HepG2 (cell line): ENCODE results near the gene COG1. TPM values are rescaled to one million over a fixed set of nuclear protein-coding genes. Genes with fewer than 3 reads are reported as not detected.

Experiments
- MTA3 ChIP-seq: sonication (generic); formaldehyde crosslinking; IDR thresholded peaks from 2 replicates; pipeline ENCODE4 v1.4.0; 2020; ENCODE audit warnings: missing genetic modification reagents
- NPAS2 ChIP-seq: sonication (generic); formaldehyde crosslinking; IDR thresholded peaks from 2 replicates; pipeline ENCODE4 v1.8.0; 2022; ENCODE audit warnings: mild to moderate bottlenecking, missing genetic modification reagents, borderline replicate concordance
- SAFB2 ChIP-seq: sonication (generic); formaldehyde crosslinking; IDR thresholded peaks from 2 replicates; pipeline ENCODE4 v1.5.1; 2020; ENCODE audit warnings: missing genetic modification reagents, low read depth, mild to moderate bottlenecking, borderline replicate concordance
- SOX6 ChIP-seq, 2 experiments: fragments of 450-650 bp in 1 of 2; sonication (generic) in 1 of 2; formaldehyde crosslinking in 1 of 2; IDR thresholded peaks; 2 replicates each; pipeline versions ENCODE4 v1.4.0 to v1.6.1; 2017 to 2020; ENCODE audit warnings: antibody characterized with exemption in 1 of 2, mild to moderate bottlenecking in 1 of 2, missing genetic modification reagents in 1 of 2
- TBX2 ChIP-seq: sonication (generic); formaldehyde crosslinking; IDR thresholded peaks from 2 replicates; pipeline ENCODE4 v1.5.0; 2020; ENCODE audit warnings: missing genetic modification reagents, mild to moderate bottlenecking, borderline replicate concordance
- TMF1 ChIP-seq: sonication (generic); formaldehyde crosslinking; IDR thresholded peaks from 2 replicates; pipeline ENCODE4 v1.8.1; 2022; ENCODE audit warnings: low read depth, missing genetic modification reagents
- ZFP36L1 ChIP-seq: sonication (generic); formaldehyde crosslinking; IDR thresholded peaks from 2 replicates; pipeline ENCODE4 v1.8.0; 2022; ENCODE audit warnings: mild to moderate bottlenecking, missing genetic modification reagents, moderate library complexity
- ZFP91 ChIP-seq: sonication (generic); formaldehyde crosslinking; IDR thresholded peaks from 2 replicates; pipeline ENCODE4 v1.9.0; 2022; ENCODE audit warnings: missing genetic modification reagents, mild to moderate bottlenecking, borderline replicate concordance
- ZMAT5 ChIP-seq: sonication (generic); formaldehyde crosslinking; IDR thresholded peaks from 2 replicates; pipeline ENCODE4 v1.5.0; 2020; ENCODE audit warnings: mild to moderate bottlenecking, low read depth, missing genetic modification reagents, borderline replicate concordance
- ZNF142 ChIP-seq: sonication (generic); formaldehyde crosslinking; IDR thresholded peaks from 2 replicates; pipeline ENCODE4 v1.4.0; 2020; ENCODE audit warnings: missing genetic modification reagents
- ZNF3 ChIP-seq: IDR thresholded peaks from 2 replicates; pipeline ENCODE4 v1.7.0; 2017; ENCODE audit warnings: inconsistent platforms
- ZNF33A ChIP-seq: sonication (generic); formaldehyde crosslinking; IDR thresholded peaks from 2 replicates; pipeline ENCODE4 v1.5.1; 2020; ENCODE audit warnings: missing genetic modification reagents, mild to moderate bottlenecking, moderate library complexity, borderline replicate concordance
- ZNF761 ChIP-seq: sonication (generic); formaldehyde crosslinking; conservative IDR thresholded peaks from 2 replicates; pipeline ENCODE4 v1.4.0; 2020; ENCODE audit warnings: mild to moderate bottlenecking, missing genetic modification reagents
- ZNF850 ChIP-seq: sonication (generic); formaldehyde crosslinking; conservative IDR thresholded peaks from 2 replicates; pipeline ENCODE4 v1.9.0; 2021; ENCODE audit warnings: mild to moderate bottlenecking, missing genetic modification reagents
- polyA plus RNA-seq, 8 experiments: library from polyadenylated mRNA; depleted of rRNA in 3 of 8; stranded (reverse) in 7 of 8; unstranded in 1 of 8; fragments of >200 nt; fragmentation: Illumina TruSeq in 4 of 8; extraction: Trizol in 4 of 8; gene quantifications; 2 replicates each; pipeline versions ENCODE4 v1.2.1 to v1.2.3, GENCODE V29; 2011 to 2016; ENCODE audit warnings: low read depth in 4 of 8, missing spikeins in 1 of 8, mixed read lengths in 1 of 8; ENCODE audit not compliant: insufficient read depth in 1 of 8
- total RNA-seq, 5 experiments: library from RNA; depleted of rRNA; stranded (reverse); fragments of >200 nt; fragmentation: Illumina TruSeq; extraction: Trizol; gene quantifications; 2 replicates each; pipeline ENCODE4 v1.2.3, GENCODE V29; 2016; ENCODE audit warnings: low read depth in 1 of 5

The COG1 gene
- total and polyA plus RNA-seq, 2 of the 13 experiments (the other 11 are each of a cell fraction or from before 2014, with no cell fraction given), result 36.6 to 39.7 TPM

- TF ChIP-seq ZMAT5 (CRISPR knock-in tag) (no peak), ZNF3 (CRISPR knock-in tag) (no peak; the same call in 1 of the 2 replicates), TMF1 (CRISPR knock-in tag) (no peak), SOX6 (IDR thresholded peaks at IDR 0.05) (no peak), SOX6 (CRISPR knock-in tag; IDR thresholded peaks at IDR 0.05) (peak; percentile 94), ZFP36L1 (CRISPR knock-in tag) (peak; percentile 62; the same call in 1 of the 2 replicates), ZNF850 (CRISPR knock-in tag) (no peak), MTA3 (CRISPR knock-in tag) (no peak), ZFP91 (CRISPR knock-in tag) (peak; percentile 88; the same call in 1 of the 2 replicates), ZNF142 (CRISPR knock-in tag) (peak; percentile 76), SAFB2 (peak; percentile 79; the same call in 1 of the 2 replicates), ZNF33A (CRISPR knock-in tag) (peak; percentile 21; the same call in 1 of the 2 replicates), ZNF761 (0 out of 2 replicates have a peak, but pooled peaks have one; percentile 77), NPAS2 (CRISPR knock-in tag) (no peak), TBX2 (CRISPR knock-in tag) (peak; percentile 97)
Observed at GRCh38 chr17:73201215-73202069, 8.6 kb downstream of the COG1 start (continued).
